ENCODE results near the gene GRIFIN. TPM values are rescaled to one million over a fixed set of nuclear protein-coding genes. Genes with fewer than 3 reads are reported as not detected.

GRIFIN gene
- total and polyA plus RNA-seq, 2 donors (not counting 1 experiment from before 2014, with no cell fraction given), result not detected

DNA sequence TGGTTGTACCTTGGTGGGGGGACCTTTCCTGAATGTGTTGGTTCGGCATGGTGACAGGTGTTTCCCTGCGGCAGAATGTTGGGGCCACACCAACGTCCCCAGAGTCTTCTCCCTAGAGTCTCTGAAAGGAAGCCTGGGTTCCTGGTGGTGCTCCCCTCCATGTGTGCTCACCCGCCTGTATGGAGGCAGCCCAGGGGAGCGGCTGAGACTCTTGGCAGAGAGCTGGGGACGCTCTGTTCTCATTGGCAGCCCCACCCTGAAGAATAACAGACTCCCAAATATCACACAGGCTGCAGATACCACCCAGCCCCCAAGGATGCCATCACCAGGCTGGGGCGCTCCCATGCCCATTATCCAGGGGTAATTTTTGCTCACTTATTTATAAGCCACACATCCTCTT, 38.0 kb downstream of the GRIFIN start:
- TF ChIP-seq, protein P1, sequence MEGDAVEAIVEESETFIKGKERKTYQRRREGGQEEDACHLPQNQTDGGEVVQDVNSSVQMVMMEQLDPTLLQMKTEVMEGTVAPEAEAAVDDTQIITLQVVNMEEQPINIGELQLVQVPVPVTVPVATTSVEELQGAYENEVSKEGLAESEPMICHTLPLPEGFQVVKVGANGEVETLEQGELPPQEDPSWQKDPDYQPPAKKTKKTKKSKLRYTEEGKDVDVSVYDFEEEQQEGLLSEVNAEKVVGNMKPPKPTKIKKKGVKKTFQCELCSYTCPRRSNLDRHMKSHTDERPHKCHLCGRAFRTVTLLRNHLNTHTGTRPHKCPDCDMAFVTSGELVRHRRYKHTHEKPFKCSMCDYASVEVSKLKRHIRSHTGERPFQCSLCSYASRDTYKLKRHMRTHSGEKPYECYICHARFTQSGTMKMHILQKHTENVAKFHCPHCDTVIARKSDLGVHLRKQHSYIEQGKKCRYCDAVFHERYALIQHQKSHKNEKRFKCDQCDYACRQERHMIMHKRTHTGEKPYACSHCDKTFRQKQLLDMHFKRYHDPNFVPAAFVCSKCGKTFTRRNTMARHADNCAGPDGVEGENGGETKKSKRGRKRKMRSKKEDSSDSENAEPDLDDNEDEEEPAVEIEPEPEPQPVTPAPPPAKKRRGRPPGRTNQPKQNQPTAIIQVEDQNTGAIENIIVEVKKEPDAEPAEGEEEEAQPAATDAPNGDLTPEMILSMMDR (conservative IDR thresholded peaks at IDR 0.05 in 1 of 2, IDR thresholded peaks at IDR 0.05 in 1 of 2; ENCODE audit: low read depth in 1 of 2, low read length in 2 of 2), result no peak
- no peak for TF ChIP-seq EZH2 (IDR thresholded peaks at IDR 0.05; ENCODE audit: low read length, missing control alignments)
- Histone ChIP-seq H3K4me1 (ENCODE audit: control insufficient read depth, extremely low read depth, insufficient read depth, low read length) (no peaks in the 10 kb centered on the region), H3K79me2 (ENCODE audit: control insufficient read depth, insufficient read depth, low read length) (no peaks in the 10 kb centered on the region), H3K36me3 (ENCODE audit: control insufficient read depth, insufficient read depth, low read length) (peaks cover 3% of the 10 kb centered on the region), H3K9ac (ENCODE audit: insufficient read depth, low read length) (no peak overlapping the region), H3K4me2 (ENCODE audit: extremely low read depth, insufficient read depth, low read length) (no peak overlapping the region), H2AFZ (ENCODE audit: low read length) (no peak overlapping the region), H3K9me3 (ENCODE audit: control insufficient read depth, insufficient read depth, low read depth, low read length) (no peaks in the 10 kb centered on the region), H3K27ac (ENCODE audit: insufficient read depth, low read length) (no peak overlapping the region), H4K20me1 (ENCODE audit: control insufficient read depth, extremely low read depth, insufficient read depth, low read length) (no peaks in the 10 kb centered on the region), H3K4me3 (replicated peaks in 1 of 4; ENCODE audit: control extremely low read depth in 1 of 4, insufficient read depth in 1 of 4, low read depth in 3 of 4, low read length in 4 of 4) (no peak overlapping the region), H3K27me3 (ENCODE audit: control insufficient read depth, insufficient read depth, low read length) (no peaks in the 10 kb centered on the region)
- DNase-seq (ENCODE audit: low read depth in 2 of 2), result peak in 1 of 2 donors; percentile 4

GRCh38 chr7:2437537-2438148, 38.6 kb downstream of the GRIFIN start:
- no peak overlapping the region for H3K4me2 ChIP-seq (ENCODE audit: extremely low read depth, insufficient read depth, low read length)
- DNase-seq (ENCODE audit: low read depth in 2 of 2), result no peak
- H3K9ac ChIP-seq (ENCODE audit: insufficient read depth, low read length), result no peak overlapping the region
- H3K79me2 ChIP-seq (ENCODE audit: control insufficient read depth, insufficient read depth, low read length), result no peaks in the 10 kb centered on the region
- no peaks in the 10 kb centered on the region for H3K4me1 ChIP-seq (ENCODE audit: control insufficient read depth, extremely low read depth, insufficient read depth, low read length)
- no peaks in the 10 kb centered on the region for H3K9me3 ChIP-seq (ENCODE audit: control insufficient read depth, insufficient read depth, low read depth, low read length)
- peaks cover 4% of the 10 kb centered on the region for H3K36me3 ChIP-seq (ENCODE audit: control insufficient read depth, insufficient read depth, low read length)
- H2AFZ ChIP-seq (ENCODE audit: low read length), result no peak overlapping the region
- no peak overlapping the region for H3K4me3 ChIP-seq (replicated peaks in 1 of 4; ENCODE audit: control extremely low read depth in 1 of 4, insufficient read depth in 1 of 4, low read depth in 3 of 4, low read length in 4 of 4)
- H3K27ac ChIP-seq (ENCODE audit: insufficient read depth, low read length), result no peak overlapping the region
- no peaks in the 10 kb centered on the region for H3K27me3 ChIP-seq (ENCODE audit: control insufficient read depth, insufficient read depth, low read length)
- H4K20me1 ChIP-seq (ENCODE audit: control insufficient read depth, extremely low read depth, insufficient read depth, low read length), result no peaks in the 10 kb centered on the region
- TF ChIP-seq EZH2 (IDR thresholded peaks at IDR 0.05; ENCODE audit: low read length, missing control alignments), result no peak
- TF ChIP-seq, protein P1 (conservative IDR thresholded peaks at IDR 0.05 in 1 of 2, IDR thresholded peaks at IDR 0.05 in 1 of 2; ENCODE audit: low read depth in 1 of 2, low read length in 2 of 2), result no peak

- no peak for DNase-seq (ENCODE audit: low read depth in 2 of 2)
- H3K9me3 ChIP-seq (ENCODE audit: control insufficient read depth, insufficient read depth, low read depth, low read length), result no peaks in the 10 kb centered on the region
- peaks cover 4% of the 10 kb centered on the region for H3K36me3 ChIP-seq (ENCODE audit: control insufficient read depth, insufficient read depth, low read length)
- no peak overlapping the region for H3K4me2 ChIP-seq (ENCODE audit: extremely low read depth, insufficient read depth, low read length)
- H3K27me3 ChIP-seq (ENCODE audit: control insufficient read depth, insufficient read depth, low read length), result no peaks in the 10 kb centered on the region
- H3K27ac ChIP-seq (ENCODE audit: insufficient read depth, low read length), result no peak overlapping the region
- H4K20me1 ChIP-seq (ENCODE audit: control insufficient read depth, extremely low read depth, insufficient read depth, low read length), result no peaks in the 10 kb centered on the region
- no peaks in the 10 kb centered on the region for H3K79me2 ChIP-seq (ENCODE audit: control insufficient read depth, insufficient read depth, low read length)
- TF ChIP-seq, protein P1 (conservative IDR thresholded peaks at IDR 0.05 in 1 of 2, IDR thresholded peaks at IDR 0.05 in 1 of 2; ENCODE audit: low read depth in 1 of 2, low read length in 2 of 2), result no peak
- no peak for TF ChIP-seq EZH2 (IDR thresholded peaks at IDR 0.05; ENCODE audit: low read length, missing control alignments)
- H2AFZ ChIP-seq (ENCODE audit: low read length), result no peak overlapping the region
- H3K4me3 ChIP-seq (replicated peaks in 1 of 4; ENCODE audit: control extremely low read depth in 1 of 4, insufficient read depth in 1 of 4, low read depth in 3 of 4, low read length in 4 of 4), result no peak overlapping the region
- no peak overlapping the region for H3K9ac ChIP-seq (ENCODE audit: insufficient read depth, low read length)
- H3K4me1 ChIP-seq (ENCODE audit: control insufficient read depth, extremely low read depth, insufficient read depth, low read length), result no peaks in the 10 kb centered on the region
These were observed 39.1 kb downstream of the GRIFIN start for GRCh38 chr7:2437136-2437535.

Measured in fibroblast of lung (primary cell).